Aorta (tissue), 5 donors: ENCODE data around the gene PPIP5K1. TPM values are rescaled to one million over a fixed set of nuclear protein-coding genes. Genes with fewer than 3 reads are reported as not detected.
"Not testable (repeated sequence)": the region's sequence is repeated elsewhere in the genome, so short reads cannot be mapped to it uniquely, and the experiment has no call there.

Experiments used
- ATAC-seq: fragments of 200-7000 bp; cut with Tn5 transposase; one replicate; pipeline ENCODE4 v1.9.1; 2022; ENCODE audit warnings: moderate library complexity; ENCODE audit not compliant: low FRiP score
- DNase-seq, 2 donors: peaks; one replicate each; pipeline ENCODE4 v3.0.0-alpha.2; 2020
- H3K27ac ChIP-seq, 2 donors: one replicate each; pipeline ENCODE4 v1.5.1; 2013; ENCODE audit warnings: low read length in 2 of 2, mild to moderate bottlenecking in 2 of 2, moderate library complexity in 2 of 2, control low read depth in 1 of 2, inconsistent platforms in 1 of 2, low read depth in 1 of 2
- H3K27me3 ChIP-seq, 2 donors: one replicate each; pipeline ENCODE4 v1.6.1; 2013; ENCODE audit warnings: control low read depth in 1 of 2, low read length in 1 of 2, mild to moderate bottlenecking in 1 of 2, moderate library complexity in 1 of 2; ENCODE audit not compliant: insufficient read depth in 2 of 2, control insufficient read depth in 1 of 2
- H3K36me3 ChIP-seq, 2 donors: one replicate each; pipeline ENCODE4 v1.6.1; 2013; ENCODE audit warnings: control low read depth in 1 of 2, low read length in 1 of 2, mild to moderate bottlenecking in 1 of 2; ENCODE audit not compliant: insufficient read depth in 2 of 2, control insufficient read depth in 1 of 2
- H3K4me1 ChIP-seq, 2 donors: one replicate each; pipeline ENCODE4 v1.6.1; 2013; ENCODE audit warnings: low read length in 2 of 2, control low read depth in 1 of 2, mild to moderate bottlenecking in 1 of 2, moderate library complexity in 1 of 2; ENCODE audit not compliant: insufficient read depth in 2 of 2, control insufficient read depth in 1 of 2
- H3K4me3 ChIP-seq, 2 donors: one replicate each; pipeline ENCODE4 v1.5.1; 2013; ENCODE audit warnings: low read length in 2 of 2, control low read depth in 1 of 2, mild to moderate bottlenecking in 1 of 2
- H3K9me3 ChIP-seq: one replicate; pipeline ENCODE4 v1.6.1; 2013; ENCODE audit warnings: mild to moderate bottlenecking, low read length; ENCODE audit not compliant: control insufficient read depth
- WGBS, 2 donors: extraction: QIAGEN DNeasy Blood & Tissue Kit; methylation state at CpG; one replicate each; pipeline ENCODE4 v1.1.7; 2013; 5-methylcytosine and 5-hydroxymethylcytosine counted together
- intact Hi-C, 2 donors: fragments of 100-400 bp; cut with DNase I; formaldehyde crosslinking; loops; one replicate each; pipeline versions ENCODE4 v1.14.2 to v1.15.0; 2022
- polyA plus RNA-seq, 2 donors: library from polyadenylated mRNA; stranded (reverse); fragments of 200-250 nt; gene quantifications; one replicate each; pipeline ENCODE4 v1.2.3, GENCODE V29; 2013
- total RNA-seq, 2 donors: library from RNA; stranded (reverse); fragmentation: NEBNext Ultra II Directional; extraction: Animal tissue kit (Norgen Biotek cat#: 25700); gene quantifications; one replicate each; pipeline ENCODE4 v1.2.1, GENCODE V29; 2021
- donor health status: healthy with polysubstance abuse.
- donor health status: Bipolar disorder and iron deficiency.
- donor health status: DM: no; HTN: no; CAD: no.
- donor health status: DM: no; HTN: no; CAD: no.
- donor health status: DM: yes; HTN: yes; CAD: no.

PPIP5K1 gene
- total and polyA plus RNA-seq, 4 donors, result 8.3 to 53.7 (median 27.1) TPM

DNA sequence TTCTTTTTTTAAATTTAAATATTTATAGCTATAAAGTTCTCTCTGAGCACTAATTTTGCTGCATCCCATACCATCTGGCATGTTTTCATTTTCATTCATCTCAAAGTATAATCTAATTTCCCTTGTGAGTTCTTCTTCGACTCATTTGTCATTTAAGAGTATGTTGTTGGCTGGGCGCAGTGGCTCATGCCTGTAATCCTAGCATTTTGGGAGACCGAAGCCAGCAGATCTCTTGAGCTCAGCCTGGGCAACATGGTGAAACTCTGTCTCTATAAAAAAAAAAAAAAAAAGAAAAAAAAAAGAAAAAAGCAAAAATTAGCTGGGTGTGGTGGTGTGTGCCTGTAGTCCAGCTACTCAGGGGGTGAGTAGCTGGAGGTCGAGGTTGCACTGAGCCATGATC is 37.8 kb downstream of the PPIP5K1 start:
- H3K9me3 ChIP-seq, result no peaks in the 10 kb centered on the region
- no peak for ATAC-seq
- 95 to 97% methylated on average over 4 of the region's 4 CpGs for WGBS, 2 donors
- H3K4me3 ChIP-seq, result no peak overlapping the region
- intact Hi-C loops, result no loop called here
- DNase-seq, result peak in 1 of 2 donors; percentile 16
- no peaks in the 10 kb centered on the region for H3K36me3 ChIP-seq
- no peaks in the 10 kb centered on the region for H3K27me3 ChIP-seq
- no peaks in the 10 kb centered on the region for H3K4me1 ChIP-seq
- H3K27ac ChIP-seq, result no peak overlapping the region

DNA sequence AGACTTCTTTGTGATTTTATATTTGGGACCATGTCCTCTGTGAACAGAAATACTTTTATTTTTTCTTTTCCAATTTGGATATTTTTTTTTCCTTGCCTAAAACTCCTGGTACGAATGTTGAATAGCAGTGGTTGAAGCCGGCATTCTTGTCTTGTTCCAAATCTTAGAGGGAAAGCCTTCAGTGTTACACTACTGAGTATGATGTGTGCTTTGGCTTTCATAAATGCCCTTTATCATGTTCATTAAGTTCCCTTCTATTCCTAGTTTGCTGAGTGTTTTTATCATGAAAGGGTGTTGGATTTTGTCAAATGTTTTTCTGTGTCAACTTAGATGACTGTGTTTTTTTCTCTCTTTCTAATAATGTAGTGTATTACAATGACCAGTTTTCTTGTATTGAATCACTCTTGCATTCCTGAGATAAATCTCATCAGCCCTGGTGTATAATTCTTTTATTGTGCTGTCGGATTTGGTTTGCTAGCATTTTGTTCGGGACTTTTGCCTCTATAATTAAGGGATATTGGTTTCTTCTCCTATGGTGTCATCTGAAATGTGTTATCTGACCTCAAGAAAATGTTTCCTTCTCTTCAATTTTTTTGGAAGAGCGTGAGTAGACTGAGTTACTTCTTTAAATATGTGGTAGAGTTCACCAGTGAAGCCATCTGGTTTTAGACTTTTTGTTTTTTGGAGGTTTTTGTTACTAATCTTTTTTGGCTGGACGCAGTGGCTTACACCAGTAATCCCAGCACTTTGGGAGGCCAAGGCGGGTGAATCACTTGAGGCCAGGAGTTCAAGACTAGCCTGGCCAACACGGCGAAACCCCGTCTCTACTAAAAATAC is 39.3 kb downstream of the PPIP5K1 start:
- 31 to 36% methylated on average over 10 of the region's 10 CpGs for WGBS, 2 donors
- DNase-seq, result peak in 1 of 2 donors; percentile 66
- Histone ChIP-seq H3K4me3 (no peak overlapping the region), H3K27me3 (no peaks in the 10 kb centered on the region), H3K36me3 (no peaks in the 10 kb centered on the region), H3K9me3 (no peaks in the 10 kb centered on the region), H3K4me1 (no peaks in the 10 kb centered on the region), H3K27ac (no peak overlapping the region)
- intact Hi-C loops, result no loop called here
- ATAC-seq, result peak; percentile 48

DNA sequence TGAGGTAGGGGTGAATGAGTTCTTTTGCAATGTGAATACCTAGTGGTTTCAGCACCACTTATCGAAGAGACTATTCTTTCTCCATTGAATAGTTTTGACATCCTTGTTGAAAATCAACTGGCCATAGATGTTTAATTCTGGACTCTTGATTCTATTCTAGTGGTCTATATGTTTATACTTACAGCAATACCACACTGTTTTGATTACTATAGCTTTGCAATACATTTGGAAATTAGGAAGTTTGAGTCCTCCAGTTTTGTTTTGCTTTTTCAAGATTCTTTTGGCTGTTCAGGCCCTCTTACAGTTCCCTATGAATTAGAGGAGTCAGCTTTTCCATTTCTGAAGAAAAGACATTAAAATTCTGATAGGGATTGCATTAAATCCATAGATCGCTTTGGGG is 42.5 kb downstream of the PPIP5K1 start:
- DNase-seq (no peak), ATAC-seq (no peak)
- WGBS, 2 donors, result 98 to 99% methylated on average over 2 of the region's 2 CpGs
- Histone ChIP-seq H3K36me3 (no peaks in the 10 kb centered on the region), H3K27ac (no peak overlapping the region), H3K27me3 (no peaks in the 10 kb centered on the region), H3K4me3 (no peak overlapping the region), H3K4me1 (no peaks in the 10 kb centered on the region), H3K9me3 (no peaks in the 10 kb centered on the region)
- intact Hi-C loops, result no loop called here

DNA sequence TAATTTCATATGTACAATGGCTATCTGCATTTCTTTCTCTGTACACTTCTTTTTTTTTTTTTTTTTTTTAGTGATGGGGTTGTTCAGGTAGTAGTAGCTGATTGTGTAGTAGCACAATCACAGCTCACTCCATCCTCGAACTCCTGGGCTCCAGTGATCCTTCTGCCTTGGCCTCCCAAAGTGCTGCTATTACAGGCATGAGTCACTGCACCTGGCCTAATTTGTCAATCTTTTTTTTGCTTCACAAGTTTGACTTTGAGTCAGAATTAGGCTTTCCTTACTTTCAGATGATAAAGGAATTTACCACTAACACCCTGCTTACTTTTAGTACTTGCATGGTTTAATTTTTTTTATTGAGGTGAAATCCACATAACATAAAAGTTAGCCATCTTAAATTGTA is 44.6 kb downstream of the PPIP5K1 start:
- peak in 1 of 2 donors; percentile 5 for DNase-seq
- no peak for ATAC-seq
- 85 to 86% methylated on average over 1 of the region's 1 CpG for WGBS, 2 donors
- H3K27ac ChIP-seq, result no peak overlapping the region
- no peaks in the 10 kb centered on the region for H3K4me1 ChIP-seq
- no peak overlapping the region for H3K4me3 ChIP-seq
- H3K36me3 ChIP-seq, result no peaks in the 10 kb centered on the region
- no peaks in the 10 kb centered on the region for H3K9me3 ChIP-seq
- intact Hi-C loops, result no loop called here
- no peaks in the 10 kb centered on the region for H3K27me3 ChIP-seq

DNA sequence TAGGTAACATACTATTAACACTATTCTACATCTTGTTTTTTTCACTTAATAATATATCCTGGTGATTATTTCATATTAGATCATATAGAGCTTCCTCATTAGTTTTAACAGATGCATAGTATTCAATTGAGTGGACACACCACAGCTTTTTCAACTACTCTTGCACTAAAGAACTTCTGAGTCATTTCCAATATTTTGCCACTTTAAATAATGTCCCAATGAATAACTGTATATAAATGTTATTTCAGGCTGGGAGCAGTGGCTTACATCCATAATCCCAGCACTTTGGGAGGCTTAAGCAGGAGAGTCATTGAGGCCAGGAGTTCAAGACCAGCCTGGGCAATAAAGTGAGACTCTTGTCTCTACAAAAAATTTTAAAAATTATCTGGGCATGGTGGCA is 45.7 kb downstream of the PPIP5K1 start:
- H3K27ac ChIP-seq, result no peak overlapping the region
- no peaks in the 10 kb centered on the region for H3K9me3 ChIP-seq
- H3K36me3 ChIP-seq, result no peaks in the 10 kb centered on the region
- DNase-seq (no peak), ATAC-seq (no peak)
- no peak overlapping the region for H3K4me3 ChIP-seq
- no peaks in the 10 kb centered on the region for H3K4me1 ChIP-seq
- H3K27me3 ChIP-seq, result no peaks in the 10 kb centered on the region
- intact Hi-C loops, result no loop called here

DNA sequence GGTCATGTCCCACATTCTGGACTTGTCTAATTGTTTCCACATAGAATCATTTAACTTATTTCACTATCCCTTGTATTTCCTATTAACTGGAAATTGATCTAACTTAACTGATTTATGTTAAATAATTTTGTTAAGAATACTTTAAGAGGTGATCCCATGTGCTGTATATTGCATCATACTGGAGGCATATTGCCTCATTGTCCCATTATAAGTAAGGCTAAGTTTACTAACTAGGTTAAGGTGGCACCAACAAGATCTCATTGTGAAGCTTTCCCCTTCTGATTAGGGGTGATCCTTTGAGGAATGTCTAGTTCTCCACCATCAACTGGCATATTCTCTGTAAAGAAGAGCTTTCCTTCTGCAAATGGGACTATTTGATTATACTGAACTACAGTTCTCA is 48.2 kb downstream of the PPIP5K1 start:
- DNase-seq, result no peak
- H3K27ac ChIP-seq, result no peak overlapping the region
- intact Hi-C loops, result no loop called here
- no peaks in the 10 kb centered on the region for H3K4me1 ChIP-seq
- no peak for ATAC-seq
- no peaks in the 10 kb centered on the region for H3K9me3 ChIP-seq
- no peak overlapping the region for H3K4me3 ChIP-seq
- H3K27me3 ChIP-seq, result no peaks in the 10 kb centered on the region
- H3K36me3 ChIP-seq, result no peaks in the 10 kb centered on the region

DNA sequence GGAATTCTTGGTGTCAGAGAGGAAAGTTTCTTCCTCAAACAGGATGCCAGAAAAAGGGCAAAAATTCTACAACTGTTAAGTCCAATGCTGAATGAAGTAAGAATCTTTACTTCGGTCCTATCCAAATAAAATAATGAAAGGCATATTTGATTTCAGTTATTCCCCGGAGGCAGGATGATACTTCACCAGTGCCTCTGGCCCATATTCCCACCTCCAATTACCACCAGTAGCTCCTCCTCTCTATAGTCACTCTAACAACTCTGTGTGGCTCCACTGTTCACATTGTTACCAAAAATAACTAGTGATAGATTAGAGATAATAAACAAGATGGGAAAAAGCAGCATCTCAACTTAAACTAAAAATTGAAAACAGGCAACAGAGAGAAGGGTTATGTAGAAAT is 51.9 kb downstream of the PPIP5K1 start:
- H3K27ac ChIP-seq, result no peak overlapping the region
- no peaks in the 10 kb centered on the region for H3K36me3 ChIP-seq
- no peaks in the 10 kb centered on the region for H3K27me3 ChIP-seq
- H3K9me3 ChIP-seq, result no peaks in the 10 kb centered on the region
- ATAC-seq, result no peak
- intact Hi-C loops, result no loop called here
- H3K4me1 ChIP-seq, result no peaks in the 10 kb centered on the region
- WGBS, 2 donors, result 68 to 71% methylated on average over 2 of the region's 2 CpGs
- DNase-seq, result no peak
- no peak overlapping the region for H3K4me3 ChIP-seq

DNA sequence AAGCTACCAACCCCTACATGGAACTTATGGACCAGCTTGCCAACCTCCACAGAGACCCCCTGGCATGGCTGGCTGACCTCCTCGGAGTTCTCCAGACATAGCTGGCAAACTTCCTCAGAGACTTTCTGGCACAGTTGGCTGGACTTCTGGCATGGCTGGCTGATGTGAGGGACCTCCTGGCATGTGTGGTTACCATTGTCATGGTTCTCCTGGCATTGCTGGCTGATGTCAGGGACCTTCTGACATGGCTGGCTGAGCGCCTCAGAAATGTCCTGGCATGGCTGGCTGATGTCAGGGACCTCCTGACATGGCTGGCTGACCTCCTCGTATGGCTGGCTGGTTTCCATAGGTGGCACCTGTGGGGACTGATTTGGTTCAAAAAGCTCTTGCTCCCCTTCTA is 55.1 kb downstream of the PPIP5K1 start:
- Histone ChIP-seq H3K4me1 (no peaks in the 10 kb centered on the region), H3K27ac (no peak overlapping the region), H3K9me3 (no peaks in the 10 kb centered on the region), H3K36me3 (no peaks in the 10 kb centered on the region), H3K27me3 (no peaks in the 10 kb centered on the region), H3K4me3 (no peak overlapping the region)
- intact Hi-C loops, result no loop called here
- 60 to 63% methylated on average over 3 of the region's 3 CpGs for WGBS, 2 donors
- ATAC-seq, result no peak
- DNase-seq, result no peak

DNA sequence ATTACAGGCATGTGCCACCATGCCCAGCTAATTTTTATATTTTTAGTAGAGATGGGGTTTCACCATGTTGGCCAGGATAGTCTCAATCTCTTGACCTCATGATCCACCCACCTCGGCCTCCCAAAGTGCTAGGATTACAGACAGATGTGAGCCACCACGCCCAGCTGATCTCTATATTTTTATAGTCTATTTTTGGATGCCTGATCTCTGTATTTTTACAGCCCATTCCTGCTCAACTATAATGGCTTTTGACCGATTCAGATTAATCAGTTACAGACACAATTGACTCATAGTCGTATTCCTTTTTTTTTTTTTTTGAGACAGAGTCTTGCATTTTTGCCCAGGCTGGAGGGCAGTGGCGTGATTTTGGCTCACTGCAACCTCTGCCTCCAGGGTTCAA is 57.2 kb downstream of the PPIP5K1 start:
- H3K9me3 ChIP-seq, H3K4me3 ChIP-seq, DNase-seq, intact Hi-C loops, H3K27me3 ChIP-seq, H3K36me3 ChIP-seq, ATAC-seq, H3K4me1 ChIP-seq, H3K27ac ChIP-seq: not testable (repeated sequence)
- 79 to 82% methylated on average over 5 of the region's 5 CpGs for WGBS, 2 donors
